GM19099 (cell line): Measurements from ENCODE around the gene USH1C.

Experiments
- POLR2A ChIP-seq: IDR thresholded peaks from 3 replicates; pipeline ENCODE4 v1.6.1; 2011; ENCODE audit warnings: low read depth; ENCODE audit not compliant: insufficient read length; ENCODE audit errors: extremely low read depth

USH1C gene

DNA sequence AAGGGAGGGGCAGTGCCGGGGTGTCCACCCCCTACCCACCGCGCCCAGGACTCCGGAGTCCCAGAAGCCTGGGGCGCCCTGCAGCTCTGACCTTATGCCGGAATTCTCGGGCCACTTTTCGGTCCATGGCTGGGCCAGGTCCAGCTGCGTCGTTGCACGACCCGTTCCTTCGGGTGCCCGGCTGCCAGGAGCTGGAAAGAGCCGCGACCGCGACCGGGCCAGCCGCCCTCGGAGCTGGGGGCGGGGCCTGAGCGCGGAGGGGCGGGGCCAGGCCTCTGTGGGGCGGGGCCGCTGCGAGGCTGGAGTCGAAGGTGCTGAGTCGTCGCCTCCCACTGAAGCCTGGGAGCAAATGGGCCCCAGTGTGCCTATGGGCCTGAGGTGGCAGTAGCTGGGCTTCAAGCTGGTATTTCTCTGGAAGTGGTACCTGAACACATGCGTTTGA lies at the start of gene USH1C:
Gene USH1C (minus strand): TSS at position 236 of the 442 bp plus-strand sequence. CDS start 109 bp downstream, at position 127.
- TF ChIP-seq POLR2A, result no peak

DNA sequence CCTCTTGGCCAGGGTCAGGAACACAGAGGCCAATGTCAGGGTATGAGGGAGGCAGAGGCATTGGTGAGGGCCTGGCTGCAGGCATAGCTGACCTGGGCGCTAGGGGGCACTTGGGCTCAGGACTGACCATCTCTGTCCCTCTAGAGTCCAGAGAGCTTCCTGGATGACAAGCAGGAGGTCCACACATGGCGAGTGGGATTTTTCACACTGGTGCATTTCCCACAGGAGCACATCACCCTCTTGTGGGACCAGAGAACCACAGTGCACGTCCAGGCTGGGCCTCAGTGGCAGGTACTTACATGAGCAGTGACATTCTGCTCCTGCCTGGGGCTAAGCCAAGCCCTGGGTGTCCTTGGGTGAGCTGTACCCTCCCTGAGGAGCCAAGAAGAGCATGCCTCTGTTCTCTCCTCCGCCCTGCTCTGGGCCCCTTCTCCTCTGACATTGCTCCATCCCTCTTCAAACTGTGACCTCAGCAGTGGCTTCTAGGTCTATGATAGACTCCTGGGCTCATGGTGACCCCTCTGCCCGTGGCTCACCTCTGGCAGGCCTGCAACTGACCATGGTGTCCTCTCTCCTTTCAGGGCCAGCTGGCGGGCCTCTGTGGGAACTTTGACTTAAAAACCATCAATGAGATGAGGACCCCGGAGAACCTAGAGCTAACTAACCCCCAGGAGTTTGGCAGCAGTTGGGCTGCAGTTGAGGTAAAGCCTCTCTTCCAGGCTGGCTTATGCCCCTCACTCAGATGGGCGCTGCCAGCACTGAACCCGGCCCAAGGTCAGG lies 49.4 kb upstream of the USH1C start:
- no peak for TF ChIP-seq POLR2A

DNA sequence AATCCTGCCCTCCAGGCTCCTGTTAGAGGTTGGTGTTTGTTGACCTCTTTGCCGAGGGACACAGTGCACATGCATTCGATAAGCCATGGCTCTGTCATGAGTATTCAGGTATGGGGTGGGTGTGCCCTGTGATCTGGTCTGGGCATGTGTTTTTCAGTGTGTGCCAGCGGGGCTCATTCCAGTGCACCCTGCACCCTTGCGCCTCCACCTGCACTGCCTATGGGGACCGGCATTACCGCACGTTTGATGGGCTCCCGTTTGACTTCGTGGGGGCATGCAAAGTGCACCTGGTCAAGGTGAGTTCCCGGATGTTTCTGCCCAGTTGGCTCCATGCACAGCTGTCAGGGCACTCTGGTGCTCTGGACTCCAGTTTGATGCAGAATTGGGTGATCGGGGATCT lies 47.1 kb upstream of the USH1C start:
- no peak for TF ChIP-seq POLR2A

DNA sequence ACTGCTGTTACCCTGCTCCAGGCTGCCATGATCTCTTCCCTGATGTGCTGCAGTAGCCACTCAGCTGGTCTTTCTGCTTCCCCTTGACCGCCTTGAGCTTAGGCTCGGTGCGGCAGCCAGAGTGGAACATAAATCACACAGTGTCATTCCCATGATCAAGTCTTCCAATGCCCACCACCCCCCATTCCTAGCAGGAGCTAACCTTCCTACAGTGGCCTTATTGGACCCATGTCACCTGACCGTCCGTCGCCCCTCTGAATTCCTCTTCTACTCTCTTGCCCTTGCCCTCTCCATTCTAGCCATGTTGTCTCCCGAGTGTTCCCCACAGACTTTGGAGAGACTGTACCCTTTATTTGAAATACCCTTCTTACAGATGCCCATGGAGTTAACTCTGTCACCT lies 46.2 kb upstream of the USH1C start:
- no peak for TF ChIP-seq POLR2A

DNA sequence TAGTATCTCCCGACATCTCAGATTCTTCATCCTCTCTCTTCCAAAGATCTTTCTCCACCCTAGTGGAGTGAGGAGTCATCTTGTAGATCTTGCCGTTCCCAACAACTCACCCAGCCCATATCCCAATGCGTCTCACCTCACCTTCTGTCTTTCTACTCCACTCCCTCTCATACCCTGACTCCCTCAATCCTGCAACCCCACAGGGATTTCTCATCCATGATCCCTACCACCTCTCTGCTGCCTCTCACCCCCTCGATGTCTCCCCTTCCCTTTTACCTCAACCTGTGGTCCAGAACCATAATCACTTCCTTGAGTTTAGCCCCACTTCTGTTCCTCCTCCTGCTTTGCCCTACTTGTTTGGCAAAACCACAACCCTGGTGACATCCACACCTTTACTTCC lies 44.5 kb upstream of the USH1C start:
- no peak for TF ChIP-seq POLR2A

DNA sequence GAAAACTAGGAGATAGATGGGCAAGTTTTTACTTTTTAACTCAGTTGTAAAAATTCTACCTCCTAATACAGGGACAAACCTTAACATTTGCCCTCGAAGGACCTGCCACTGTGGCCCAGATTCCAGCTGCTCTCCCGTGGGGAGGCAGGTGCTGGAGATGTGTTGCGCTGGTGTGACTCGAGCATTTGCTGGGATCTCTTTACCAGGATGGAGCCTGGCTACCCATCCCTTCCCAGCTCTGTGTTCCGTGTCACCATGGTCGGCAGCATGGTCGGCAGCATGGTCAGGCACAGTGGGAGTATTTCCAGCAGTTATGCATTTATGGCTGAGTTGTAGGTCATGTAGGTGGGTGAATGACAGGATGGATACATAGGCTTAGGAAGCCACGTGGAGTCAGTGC lies 44.0 kb upstream of the USH1C start:
- no peak for TF ChIP-seq POLR2A

DNA sequence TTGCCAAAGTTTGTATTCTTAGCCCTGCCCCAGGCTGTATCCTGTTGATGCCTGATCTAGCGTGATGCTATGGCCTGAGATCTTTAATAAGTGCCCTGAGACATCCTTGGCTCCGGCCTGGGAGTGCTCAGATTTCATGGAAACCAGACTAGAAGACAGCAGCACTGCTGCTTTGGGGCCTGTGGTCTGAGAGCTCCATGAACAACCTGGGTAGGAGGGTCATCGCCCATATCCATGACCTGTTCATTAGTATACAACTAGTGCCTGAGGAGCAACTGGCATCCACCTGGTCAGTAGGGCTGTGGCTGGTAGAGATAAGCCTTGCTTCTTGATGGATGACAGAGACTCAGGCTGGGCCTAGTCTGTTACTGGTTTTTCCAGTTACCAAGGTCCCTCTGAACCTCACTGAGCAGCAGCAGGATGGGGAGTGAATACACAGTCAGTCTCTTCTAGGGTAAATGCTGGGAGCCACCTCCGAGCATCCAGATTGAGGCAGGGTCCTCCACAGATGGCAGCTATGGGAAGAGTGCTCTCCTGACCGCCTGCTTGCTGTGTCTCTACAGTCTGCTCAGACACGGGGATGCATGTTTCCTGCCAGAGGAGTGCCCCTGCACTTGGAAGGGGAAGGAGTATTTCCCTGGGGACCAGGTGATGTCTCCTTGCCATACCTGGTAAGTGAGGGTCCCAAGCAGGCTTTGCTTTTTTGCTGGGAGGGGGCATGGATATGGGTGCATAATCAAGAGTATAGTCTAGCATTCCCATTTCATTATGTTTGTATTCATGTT lies 41.9 kb upstream of the USH1C start:
- TF ChIP-seq POLR2A, result no peak

DNA sequence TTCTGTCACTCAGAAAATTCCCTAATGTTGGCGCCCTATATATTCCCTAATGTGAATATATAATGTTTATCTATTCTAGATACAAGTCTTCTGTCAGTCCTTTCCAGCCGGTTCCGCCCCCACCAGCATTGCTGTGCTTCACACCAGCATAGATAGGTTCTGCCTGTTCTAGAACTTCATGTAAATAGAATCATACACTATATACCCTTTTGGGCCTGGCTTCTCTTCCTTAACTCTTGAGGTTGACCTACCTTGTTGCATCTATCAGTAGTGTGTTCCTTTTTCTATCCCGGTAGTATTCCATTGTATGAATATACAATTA lies 37.5 kb upstream of the USH1C start:
- no peak for TF ChIP-seq POLR2A

DNA sequence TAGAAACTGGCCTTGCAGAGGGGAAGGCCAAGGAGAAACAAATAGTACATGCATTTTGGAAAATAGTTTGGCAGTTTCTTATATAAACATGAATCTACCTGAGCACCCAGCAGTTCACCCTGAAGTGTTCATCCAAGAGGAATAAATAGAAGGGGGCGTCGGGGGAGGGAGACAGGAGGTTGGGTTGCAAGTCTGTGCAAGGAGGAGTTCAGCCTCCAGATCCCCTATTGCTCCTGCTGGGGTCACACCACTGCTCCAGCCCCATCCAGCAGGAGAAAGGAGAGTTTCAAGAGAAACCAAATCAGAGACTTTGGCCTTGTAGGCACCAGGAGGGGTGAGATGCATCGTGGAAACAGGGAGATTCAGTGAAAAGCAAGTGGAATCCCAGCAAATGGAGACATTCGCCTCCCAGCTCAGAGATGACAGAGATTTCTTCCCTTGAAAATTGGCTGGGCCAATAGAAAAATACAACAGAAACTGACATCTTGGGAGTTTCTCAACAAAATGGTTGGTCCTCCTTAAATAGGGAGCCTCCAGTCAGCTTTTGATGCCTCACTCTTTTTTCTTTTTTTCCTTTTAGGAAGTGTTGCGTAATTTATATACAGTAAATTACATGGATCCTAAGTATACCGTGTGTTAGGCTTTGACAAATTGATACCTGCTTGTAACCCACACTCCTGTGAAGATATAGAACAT lies 37.0 kb upstream of the USH1C start:
- TF ChIP-seq POLR2A, result no peak

DNA sequence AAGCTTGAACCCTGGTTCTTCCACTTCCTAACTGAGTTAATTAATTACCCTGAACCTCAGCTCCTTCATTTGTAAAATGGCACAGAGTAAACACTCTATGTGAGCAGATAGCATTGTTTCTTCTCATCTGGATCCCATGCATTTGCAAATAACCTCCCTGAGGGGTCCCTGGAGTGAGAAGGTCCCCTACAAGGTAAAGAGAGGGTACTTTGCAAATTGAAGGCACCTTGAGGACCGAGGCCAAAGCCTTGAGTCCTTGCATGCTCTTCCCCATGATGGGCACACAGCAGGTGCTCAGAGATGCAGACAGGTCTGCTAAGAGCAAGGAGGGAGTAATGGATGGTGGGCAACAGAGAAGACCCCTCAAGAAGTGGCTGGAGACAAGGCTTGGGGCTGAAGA lies 36.1 kb upstream of the USH1C start:
- TF ChIP-seq POLR2A, result no peak

DNA sequence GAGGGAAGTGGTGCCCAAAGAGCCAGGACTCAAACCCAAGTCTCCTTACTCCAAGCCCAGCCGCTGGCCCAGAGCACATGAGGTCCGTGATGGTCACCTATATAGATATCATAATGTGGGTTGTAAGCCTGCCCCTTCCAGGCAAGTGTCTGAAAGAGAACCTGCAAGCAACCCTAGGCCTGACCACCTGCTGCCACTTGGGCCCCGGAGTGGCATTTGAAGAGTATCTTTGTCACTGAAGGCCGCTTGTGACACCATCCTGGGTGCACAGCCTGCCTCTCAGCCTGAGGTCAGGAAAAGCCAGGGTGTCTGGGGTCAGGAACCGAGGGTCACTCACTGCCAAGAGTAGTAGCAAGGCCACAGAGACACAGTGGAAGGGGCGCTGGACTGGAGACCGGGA lies 35.2 kb upstream of the USH1C start:
- TF ChIP-seq POLR2A, result no peak

DNA sequence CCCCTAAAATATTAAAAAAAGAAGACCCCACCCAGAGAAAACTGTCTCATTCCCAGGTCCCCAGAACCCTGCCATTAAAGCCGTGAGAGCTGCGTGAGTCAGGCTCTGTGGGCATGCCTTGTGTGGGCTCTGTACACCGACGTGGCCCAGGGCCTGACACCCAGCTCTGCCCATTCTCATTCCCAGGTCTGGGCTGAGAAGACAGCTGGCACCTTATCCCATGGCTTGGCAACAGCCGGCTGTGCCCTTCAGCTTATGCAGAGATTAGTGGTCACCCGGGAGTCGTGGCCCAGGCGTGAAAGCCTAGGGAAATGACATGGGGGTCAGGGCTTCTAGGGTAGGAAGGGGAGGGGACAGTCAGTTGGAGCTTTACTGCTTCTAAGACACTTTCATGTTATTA lies 34.7 kb upstream of the USH1C start:
- TF ChIP-seq POLR2A, result no peak

DNA sequence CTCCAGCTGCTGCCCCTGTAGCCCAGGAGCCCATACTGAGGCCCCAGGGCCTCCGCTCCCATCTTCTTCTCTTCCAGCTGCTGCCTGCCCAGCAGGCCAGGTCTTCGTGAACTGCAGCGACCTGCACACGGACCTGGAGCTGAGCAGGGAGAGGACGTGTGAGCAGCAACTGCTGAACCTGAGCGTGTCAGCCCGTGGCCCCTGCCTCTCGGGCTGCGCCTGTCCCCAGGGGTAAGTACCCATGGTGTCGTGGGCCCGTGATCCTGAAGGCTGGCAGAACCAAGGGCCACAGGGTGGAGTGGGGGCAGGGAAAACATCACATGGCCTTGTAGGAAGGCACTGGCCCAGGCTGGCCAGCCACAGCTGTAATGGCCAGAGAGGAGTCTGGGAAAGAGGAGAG lies 34.1 kb upstream of the USH1C start:
- no peak for TF ChIP-seq POLR2A

DNA sequence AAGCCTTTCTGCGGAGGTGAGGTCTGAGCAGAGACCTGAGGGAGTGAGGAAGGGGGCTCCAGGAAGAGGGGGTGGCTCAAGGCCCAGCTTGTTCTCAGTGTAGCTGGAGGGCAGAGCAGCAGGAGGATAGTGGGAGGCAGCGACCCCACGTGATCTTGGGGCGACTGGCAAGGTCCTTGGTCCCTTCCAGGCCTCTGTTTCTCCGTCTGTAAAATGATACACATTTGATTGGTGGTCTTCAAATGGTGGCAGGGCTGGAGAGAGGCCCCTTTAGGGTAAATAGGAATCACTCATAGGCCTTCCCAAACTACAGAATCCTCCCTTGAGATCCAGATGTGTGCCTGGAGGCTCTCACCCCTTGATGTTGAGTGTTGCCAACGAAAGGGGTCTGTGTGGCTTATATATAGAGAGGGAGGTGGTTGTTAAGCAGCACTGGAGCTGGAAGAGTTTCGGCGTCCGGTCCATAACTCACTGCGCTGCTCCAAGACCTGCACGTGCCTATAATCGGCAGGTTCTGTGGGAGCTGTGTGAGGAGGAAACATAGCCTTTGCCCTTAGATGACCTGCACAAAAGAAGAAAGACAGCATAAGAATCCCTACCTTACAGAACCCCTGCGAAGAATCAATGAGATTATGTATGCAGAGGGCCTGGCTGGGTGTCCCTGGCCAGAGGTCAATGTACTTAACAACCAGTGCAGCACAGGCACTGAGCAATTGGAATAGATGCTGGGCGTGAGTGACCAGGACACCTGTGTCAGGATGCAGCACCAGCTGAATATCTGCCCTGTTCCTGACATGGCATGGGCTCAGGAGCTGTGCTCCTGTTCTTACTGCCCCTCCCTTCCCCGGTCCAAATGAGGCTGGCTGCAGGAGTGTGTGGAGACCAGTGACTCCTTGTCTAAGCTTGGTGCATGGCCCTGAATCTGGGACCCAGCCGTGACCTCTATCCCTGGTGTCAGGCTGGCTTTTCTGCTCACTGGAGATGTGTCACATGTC lies 31.5 kb upstream of the USH1C start:
- no peak for TF ChIP-seq POLR2A

DNA sequence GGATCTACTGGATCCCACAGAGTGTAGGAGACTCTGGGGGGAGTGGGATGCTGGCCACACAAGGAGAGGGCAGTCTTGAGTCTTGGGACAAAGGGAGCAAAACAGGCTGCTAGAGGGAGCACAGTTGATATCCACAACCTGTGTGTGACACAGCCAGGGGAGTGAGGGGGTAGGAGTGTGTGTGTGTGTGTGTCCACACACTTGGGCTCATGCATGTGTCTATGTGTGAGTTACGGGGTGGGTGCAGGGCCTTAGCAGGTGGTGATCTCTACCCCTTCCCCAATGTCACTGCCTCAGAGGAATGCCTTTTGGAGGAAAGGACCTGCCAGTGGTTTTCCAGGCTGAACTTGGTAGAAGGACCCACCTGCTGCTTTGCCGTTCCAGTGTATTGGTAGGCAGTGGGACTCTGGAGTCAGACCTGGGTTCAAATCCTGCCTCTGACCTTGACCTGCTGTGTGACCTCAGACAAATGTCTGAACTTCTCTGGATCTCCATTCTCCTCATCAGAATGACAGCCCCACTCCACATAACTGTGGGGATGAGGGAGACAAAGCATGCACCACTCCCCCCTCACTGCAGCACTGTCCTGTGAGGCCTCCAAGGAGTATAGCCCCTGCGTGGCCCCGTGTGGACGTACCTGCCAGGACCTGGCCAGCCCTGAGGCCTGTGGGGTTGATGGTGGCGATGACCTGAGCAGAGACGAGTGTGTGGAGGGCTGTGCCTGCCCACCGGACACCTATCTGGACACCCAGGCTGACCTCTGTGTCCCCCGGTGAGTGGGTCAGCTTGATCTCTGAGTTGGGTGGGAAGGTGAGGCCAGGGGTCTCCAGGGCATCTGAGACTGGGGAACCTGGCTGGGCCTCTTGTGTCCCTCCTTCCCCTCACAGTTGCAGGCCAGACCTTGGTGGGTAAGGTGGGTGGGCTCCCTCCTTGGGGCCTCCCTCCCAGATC lies 30.2 kb upstream of the USH1C start:
- TF ChIP-seq POLR2A, result no peak
